IPS DF 4.7 (cell line): ENCODE measurements around the gene AKIP1.

ENCODE experiments used
- DNase-seq: peaks from one replicate; pipeline ENCODE4 v3.0.0-alpha.2; 2013; ENCODE audit warnings: low spot score; ENCODE audit errors: extremely low read depth

The AKIP1 gene

GRCh38 chr11:8959546-8960166 lies 48.7 kb downstream of the AKIP1 start:
- DNase-seq, result no peak

DNA sequence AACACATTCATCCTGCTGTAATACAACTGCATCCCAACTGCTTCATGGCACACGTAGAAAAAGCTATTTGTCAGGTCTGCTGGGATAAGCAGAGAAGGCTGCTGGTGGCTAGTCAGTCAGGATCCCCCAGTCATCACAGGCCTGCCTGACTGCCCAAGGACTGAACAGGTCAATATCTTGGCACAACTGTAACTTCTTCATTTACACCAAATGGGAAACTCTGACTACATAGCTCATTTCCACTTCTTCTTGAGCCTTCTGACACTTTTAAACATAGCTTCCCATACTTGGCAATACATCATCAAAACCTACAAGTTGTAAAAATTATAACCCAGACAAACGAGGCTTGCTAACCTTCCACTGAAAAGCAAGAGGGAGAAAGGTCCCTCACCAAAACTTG lies 50.4 kb downstream of the AKIP1 start:
- DNase-seq, result no peak

DNA sequence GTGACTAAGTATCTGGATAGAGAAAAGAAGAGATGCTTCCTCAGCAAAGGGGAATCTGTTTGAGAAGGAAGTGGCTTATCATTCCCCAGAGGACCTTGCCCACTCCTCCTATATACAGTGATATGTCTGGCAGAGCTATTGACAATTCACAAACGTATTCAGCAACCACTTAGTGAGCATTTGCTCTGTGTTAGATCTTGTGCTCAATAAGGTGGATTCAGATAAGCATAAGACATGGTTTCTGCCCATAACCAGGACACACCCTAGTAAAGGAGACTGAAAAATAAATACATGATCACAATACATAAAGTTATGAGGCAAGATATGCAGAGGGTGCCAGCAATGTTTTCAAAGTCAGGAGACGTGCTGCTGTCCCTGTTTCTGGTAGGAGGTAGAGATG lies 51.9 kb downstream of the AKIP1 start:
- no peak for DNase-seq

DNA sequence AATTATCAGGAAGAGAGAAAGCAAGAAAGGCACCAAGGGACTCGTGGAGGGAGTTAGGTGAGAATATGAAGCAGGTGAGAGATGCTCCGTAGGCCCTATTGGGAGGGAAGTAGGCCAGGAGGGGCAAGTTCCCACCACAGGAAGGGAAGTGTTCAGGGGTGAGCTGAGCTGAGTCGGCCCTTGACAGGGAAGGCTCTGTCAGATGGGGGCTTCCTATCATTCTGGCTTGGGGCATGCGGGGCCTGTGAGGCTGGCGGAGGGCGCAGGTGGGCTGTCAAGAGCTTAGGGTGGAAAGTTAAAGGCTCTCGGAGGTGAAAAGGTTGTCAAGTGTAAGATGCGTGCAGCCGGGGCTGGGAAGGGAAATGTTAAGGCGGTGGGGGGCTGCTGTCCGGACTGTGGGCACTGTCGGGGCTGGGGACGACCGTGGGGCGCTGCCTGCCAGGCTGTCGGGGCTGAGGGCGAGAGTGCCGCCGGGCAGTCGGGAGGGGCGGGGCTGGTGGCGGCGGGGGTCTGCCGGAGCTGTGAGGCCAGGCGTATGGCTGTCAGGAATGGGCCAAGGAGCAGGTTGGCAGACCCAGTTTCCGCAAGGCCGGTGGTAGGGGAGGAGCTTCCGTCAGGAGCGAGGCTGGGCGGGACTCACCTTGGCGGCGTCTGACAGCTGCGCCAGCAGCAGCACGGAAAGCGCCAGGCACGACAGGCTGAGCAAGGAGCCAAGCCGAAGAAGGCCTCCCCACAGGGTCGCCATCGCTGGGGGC lies 52.8 kb downstream of the AKIP1 start:
- peak; percentile 51 for DNase-seq

DNA sequence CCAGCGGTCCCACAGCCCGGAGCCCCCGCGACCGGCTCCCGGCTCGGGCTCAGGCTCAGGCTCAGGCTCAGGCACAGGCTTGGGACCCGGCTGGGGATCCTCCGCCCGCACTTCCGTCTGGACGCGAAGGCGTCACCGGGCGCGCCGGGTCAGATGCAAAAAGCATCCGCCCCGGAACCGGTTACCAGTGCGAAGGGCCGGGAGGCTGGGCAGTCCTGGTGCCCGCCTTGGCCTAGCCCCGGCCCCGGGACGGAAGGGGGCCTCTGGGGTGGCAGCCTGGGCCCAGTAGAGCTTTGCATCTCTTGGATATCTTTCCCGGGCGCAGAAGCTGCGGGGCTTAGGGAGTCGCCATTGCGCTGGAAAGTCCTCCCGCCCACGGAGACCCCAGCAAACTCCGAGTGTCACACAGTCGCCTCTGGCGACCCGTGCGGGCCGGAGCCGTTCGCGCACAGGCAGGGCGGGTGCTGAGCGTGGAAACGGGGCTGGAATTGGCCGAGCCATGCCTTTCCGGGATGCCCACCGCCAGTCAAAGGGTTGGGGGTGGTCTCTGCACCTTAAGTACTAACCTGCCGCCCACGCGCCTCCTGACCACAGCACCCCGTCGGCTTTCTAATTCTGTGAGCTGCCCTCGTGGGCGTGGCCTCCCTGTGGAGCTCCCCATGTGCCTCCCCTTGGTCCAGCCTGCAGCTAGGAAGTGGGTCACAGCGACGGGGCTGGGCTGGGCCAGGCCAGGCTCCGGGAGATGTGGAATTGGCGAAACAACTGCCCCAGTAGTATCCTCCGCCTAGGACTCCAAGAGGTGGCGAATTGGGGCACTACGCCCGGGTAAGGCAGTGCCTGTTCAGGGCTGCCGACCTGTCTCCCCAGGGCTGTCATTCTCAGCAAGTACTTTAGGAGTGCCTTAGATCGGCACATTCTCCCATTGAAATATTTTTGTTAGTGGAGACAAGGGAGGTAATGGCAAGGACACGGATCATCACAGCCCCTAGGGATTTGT lies 53.6 kb downstream of the AKIP1 start, which contains the start of gene TMEM9B:
Gene TMEM9B (minus strand): TSS at position 119 of the 997 bp plus-strand sequence. CDS start 129 bp downstream, outside the sequence.
- DNase-seq, result peak; percentile 28

GRCh38 chr11:8967184-8967583 lies 56.2 kb downstream of the AKIP1 start:
- DNase-seq, result no peak
